GM18873 (cell line): ENCODE measurements around the gene L2HGDH.
A peak's percentile ranks its signal among the peaks of the same experiment; 100 is the strongest.
"Not testable (repeated sequence)": the region's sequence is repeated elsewhere in the genome, so short reads cannot be mapped to it uniquely, and the experiment has no call there.

Source experiments
- ATAC-seq: cut with Tn5 transposase; IDR thresholded peaks from one replicate; pipeline ENCODE4 v1.9.1; 2021; ENCODE audit warnings: mild to moderate bottlenecking, moderate library complexity, moderate number of reproducible peaks; ENCODE audit not compliant: unreplicated experiment, low FRiP score

L2HGDH gene

DNA sequence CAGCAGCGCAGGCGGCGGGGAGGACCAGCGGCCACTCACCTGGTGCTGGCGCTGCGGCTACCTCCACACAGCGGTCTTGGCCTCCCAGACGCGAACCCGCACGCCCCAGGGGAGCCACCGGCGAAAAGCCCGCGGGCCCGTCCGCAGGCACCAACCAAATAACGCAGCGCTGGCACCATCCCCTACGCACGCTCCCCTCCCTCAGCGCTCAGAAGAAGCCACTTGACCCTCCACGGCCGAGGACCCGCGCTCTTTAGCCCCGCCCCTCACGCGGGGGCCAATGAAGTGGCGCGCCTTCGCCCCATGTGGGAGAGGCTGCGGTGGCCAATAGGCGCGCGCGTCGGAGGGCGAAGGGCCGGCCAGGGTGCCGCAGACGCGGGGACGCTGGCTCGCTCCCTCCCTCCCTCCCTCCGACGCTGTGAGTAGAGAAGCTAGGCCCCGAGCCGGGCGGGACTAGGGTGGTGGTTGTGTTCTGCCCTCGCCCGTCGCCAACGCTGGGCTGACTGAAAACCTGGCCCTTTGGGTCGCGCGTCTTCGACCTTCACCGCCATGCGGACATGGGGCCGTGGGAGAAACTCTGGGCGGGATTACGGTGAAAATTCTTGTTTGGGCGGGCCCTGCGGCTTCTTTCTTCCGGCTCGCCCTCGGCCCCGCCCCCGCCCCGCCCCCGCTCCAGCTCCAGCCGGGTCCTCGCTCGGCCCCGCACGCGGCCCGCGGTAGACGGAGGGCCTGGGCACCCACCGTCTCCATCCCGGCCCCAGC lies at the start of gene L2HGDH, which contains the start of gene DMAC2L:
L2HGDH (minus strand) TSS at position 258 of the 762 bp plus-strand sequence; CDS start at position 179, 79 bp downstream.
DMAC2L (plus strand) TSS at position 353 of the 762 bp plus-strand sequence. CDS start 9,164 bp downstream, outside the sequence.
- peak; percentile 85 for ATAC-seq

DNA sequence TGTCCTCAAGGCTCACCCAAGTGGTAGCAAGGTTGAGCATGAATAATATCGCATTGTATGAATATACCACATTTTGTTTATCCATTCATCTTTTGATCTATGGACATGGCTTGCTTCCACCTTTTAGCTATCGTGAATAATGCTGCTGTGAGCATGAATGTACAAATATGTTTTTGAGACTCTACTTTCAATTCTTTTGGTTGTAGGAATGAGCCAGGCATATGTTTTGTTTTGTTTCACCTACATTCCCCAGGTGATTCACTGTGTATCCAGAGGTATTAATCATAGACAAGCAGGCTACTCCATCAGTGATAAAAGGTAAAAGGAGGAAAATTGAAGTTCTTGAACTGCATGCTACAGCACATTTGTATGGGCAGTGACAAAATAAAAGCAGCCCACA lies 48.8 kb upstream of the L2HGDH start:
- no peak for ATAC-seq

DNA sequence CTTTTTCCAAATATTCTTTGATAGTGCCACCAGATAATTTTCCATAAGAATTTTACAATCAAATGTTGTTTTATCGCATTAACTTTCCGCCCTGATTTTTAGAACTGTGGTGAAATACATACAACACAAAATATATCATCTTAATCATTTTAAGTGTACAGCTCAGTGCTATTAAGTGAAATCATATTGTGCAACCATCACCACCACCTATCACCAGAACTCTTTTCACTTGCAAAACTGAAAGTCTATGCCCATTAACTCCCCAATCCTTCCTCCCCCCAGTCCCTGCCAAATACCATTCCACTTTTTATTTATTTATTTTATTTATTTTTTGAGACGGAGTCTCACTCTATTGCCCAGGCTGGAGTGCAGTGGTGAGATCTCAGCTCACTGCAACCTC lies 48.1 kb upstream of the L2HGDH start:
- ATAC-seq: no peak

DNA sequence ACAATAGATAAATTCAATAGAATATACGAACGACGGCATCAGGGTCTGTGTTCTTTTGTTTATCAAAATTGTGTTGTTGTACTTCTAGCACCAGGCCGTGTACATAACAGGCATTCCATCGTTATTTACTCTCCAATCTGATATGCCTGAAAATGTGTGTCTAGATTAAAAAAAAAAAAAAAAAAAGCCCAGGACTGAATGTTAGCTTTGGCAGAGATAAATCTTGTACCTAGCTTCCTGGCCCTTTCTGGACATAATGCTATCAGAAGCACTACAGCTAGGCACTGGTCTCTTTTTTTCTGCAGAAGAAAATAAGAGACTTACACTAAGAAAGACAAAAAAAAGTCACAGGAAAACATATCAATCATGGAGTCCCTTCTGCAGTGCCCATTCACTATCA lies 47.6 kb upstream of the L2HGDH start:
- ATAC-seq: no peak

DNA sequence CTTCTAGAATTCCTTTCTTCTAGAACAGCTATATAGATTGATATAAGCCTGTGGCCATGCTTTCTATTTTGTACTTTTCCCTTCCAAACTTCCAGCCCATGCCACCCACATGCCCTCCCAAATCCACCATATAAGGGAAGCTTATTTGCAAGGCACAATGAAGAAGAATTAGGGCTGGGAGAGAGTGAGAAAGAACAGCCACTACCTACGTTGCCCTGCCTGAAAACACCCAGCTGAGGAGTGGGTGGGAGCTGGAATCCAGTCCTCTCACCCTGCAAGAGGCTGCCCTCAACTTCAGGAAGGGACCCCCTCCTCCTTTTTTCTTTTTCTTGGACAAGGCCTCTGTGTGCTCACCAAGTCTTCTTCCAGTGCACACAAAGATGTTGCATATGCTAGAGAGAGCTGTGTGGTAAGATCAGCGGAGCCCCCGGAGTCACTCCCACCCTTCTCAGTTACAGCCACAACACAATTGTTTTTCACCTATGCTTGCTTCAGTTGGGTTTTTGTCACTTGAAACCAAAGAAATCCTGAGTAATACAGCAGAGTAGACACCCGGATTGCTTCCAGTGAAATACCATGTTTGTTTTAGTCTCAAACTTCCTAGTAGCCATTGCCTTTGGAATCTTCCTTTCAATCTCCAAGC lies 45.8 kb upstream of the L2HGDH start:
- ATAC-seq: no peak

DNA sequence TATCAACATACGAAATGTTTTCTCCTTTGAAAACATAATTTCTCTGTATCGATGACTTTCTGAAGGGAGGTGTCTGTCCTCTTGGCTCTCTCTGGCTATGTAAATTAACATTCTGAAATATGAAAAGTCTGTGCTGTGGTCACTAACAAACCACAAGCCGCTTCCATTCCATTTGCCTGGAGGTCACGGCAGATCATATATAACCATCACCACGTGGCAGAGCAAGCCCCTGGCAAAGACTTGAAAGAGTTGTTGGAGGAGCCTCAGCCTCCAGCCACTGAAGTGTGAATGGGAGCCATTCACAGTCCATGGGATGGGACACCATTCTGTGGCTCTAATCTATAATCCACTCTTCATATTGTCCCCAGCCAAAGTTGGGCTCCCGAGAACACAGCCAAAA lies 45.1 kb upstream of the L2HGDH start:
- no peak for ATAC-seq

DNA sequence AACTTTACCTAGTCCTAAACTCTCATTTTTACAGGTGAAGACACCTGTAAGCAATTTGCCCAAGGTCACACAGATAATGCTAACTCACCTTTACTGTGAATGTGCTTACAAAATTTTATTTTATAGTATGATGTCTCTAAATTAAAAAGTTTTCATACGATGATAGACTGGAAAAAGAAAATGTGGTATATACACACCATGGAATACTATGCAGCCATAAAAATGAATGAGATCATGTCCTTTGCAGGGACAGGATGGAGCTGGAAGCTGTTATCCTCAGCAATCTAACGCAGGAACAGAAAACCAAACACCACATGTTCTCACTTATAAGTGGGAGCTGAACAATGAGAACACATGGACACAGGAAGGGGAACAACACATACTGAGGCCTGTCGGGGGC lies 44.3 kb upstream of the L2HGDH start:
- ATAC-seq: not testable (repeated sequence)

DNA sequence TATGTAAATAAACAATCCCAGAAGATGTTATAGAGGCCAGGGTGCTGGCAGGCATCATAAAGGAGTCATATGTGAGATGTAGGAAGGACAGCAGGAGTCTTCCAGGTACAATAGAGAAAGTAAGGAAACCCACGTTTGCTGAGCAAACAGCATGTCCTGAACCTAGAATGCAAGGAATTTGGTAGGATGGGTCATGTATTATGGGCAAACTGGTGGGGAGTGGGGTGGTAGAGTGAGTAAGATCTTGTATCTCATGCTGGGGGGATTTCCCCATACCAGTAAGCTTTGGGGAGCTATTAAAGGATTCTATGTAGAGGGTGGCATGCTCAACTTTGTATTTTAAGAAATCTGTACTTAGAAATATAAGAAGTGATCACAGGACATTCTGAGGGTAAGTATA lies 43.7 kb upstream of the L2HGDH start:
- ATAC-seq: no peak

DNA sequence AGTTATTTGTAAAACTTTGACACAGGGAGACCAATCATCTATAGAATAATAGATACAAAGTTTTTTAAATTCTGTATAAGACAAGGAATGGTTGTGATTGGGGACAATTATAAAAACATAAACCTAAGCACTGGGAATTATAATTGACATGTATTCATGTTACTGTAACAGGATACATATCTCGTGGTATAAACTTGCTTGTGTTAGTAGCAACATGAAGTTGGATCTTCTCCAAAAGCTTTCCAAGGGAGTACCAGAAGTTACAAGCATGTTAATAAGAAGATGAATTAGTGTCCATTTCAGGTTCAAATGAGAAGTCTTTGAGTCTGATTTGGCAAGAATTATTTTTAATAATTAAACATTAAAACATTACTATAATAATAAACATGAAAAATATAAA lies 42.5 kb upstream of the L2HGDH start:
- ATAC-seq: no peak

DNA sequence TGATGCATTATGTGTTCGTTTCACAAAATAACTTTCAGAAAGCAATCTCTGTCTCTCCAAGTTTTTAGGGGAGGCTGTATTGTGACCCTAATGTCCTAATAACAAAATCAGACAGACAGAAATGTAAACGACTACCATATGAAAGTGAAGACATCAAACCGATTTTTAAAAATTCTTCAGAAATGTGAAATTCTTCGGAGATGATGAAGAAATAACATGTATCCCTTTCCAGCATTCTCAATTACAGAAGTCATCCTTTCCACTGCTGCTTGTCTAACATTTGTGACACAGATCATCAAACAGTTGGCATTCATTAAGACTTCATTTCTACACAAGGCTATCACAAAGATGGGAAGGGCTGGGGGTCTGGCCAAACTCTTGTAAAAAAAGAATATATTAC lies 41.1 kb upstream of the L2HGDH start:
- no peak for ATAC-seq

DNA sequence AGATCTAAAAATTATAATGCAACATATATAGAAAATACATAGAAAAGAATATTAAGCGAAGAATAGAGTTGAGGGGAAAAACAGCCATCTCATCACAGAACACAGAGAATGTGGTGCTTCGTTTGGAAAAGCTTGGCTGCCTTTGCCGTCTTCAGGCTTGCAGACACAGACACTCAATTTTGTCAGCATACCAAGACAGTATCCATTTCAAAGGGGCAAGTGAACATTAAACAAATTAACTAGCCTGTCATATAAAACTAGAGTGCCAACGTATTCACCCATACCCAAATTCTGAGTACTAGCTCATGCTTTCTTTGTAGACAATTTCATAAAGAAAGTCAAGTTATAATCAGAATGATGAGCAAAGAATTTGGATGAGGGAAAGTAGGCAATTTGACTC lies 40.6 kb upstream of the L2HGDH start:
- ATAC-seq: no peak

DNA sequence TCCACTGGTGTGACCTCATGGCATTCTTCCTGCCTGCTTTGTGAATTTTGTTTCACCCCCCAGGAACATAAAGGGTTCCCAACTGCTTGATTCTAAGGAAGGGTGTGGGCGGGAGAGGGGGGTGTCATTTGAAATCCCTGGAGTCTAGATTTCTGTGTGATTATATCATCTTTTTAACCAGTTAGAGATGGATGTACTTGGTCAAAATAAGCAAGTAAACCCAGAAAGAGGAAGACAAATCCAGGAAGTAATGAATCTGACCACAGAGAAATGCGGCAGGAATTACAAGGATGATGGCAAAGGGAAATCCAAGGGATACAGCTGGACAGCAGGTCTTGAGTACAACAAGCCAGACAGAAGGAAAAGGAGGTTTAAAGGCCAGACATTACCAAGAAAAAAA lies 38.9 kb upstream of the L2HGDH start:
- no peak for ATAC-seq

DNA sequence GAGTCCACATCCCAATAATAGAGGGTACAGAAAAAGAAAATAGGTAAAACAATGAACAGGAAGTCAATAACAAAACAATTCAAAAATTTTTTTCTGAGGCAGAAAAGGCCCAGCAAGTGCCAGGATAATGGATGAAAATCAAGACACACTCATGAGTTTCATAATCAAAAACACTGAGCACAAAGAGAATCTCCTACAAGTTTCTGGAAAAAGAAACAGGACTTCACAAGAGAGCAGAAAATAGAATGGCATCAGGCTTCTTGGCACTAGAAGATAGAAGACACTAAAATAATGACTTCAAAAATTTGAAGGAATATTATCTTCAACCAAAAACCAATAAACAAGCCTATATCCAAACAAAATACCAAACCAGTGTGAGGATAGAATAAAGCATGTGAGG lies 36.9 kb upstream of the L2HGDH start:
- ATAC-seq: no peak

DNA sequence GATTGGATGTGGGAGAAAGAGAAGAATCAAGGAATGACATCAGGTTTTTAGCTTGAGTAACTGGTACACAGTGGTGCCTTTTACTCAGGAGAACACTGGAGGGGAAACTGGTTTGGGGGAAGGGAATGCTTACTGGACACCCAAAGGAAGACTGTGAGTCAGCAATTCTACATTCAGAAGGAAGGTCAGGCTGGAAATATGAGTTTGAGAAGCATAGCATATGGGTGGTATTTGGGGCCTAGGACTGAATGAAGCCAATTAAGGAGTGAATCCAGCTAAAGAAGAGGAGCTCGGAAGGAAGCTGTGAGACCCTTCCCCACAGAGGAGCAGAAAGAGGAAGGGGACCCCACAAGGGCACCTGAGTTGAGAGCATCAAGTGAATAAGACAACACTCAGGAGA lies 35.5 kb upstream of the L2HGDH start:
- ATAC-seq: no peak

DNA sequence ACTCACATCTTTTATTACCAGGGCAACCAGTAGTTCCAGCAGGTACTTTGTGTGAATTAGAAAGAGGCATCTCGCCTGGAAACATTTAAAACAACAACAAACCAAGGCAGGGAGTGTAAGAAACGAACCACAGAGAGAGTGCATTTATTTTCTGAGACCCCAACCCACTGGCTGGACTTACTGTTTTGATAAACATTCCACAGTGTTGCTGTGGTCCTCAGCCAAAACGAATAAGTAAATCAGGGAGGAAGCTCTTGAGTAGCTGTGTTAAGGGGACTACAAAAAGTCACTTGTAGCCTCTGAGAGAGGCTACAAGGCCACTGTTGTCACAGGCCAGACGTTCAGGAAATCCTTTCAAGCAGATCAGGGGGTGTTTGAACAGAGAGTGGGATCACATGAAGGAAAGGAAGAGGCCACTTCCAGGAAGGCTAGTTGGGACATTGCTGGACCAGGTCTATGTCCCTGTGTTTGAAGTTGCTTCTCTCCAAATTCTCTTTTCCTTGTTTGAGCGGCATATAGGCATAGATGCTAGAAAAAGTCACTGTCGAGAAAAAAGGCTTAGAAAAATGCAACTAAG lies 33.9 kb upstream of the L2HGDH start:
- ATAC-seq: no peak

DNA sequence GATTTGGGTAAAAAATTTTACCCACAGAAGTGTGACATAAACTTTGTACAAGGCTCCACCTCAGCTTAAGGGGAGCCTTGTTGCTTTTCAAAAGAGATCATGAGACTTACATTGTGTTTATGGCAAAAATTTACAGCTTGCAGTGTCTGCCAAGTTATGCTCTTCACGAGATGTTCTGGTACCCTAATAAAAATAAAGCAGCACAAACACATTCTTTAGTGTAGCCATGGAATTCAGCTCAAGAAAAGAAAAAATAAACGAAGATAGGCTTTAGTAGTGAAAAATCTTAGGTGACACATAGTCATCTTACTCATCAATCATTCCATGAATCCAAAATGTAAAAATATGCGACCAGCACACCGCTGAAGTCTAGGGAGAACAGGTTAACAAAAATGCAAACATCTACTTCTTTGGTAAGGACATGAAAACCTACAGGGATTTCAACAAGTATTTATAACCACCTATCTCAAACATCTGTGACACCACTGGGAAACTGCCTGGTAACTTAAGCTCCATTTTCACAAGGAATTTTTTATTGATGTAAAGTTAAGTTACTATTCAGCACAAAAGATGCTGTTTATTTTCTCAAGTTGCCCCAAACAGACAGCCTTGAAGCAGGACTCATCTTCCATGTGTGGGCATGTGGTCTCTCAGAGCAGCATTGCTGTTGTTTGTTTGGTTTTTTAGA lies 33.0 kb upstream of the L2HGDH start:
- ATAC-seq: no peak

DNA sequence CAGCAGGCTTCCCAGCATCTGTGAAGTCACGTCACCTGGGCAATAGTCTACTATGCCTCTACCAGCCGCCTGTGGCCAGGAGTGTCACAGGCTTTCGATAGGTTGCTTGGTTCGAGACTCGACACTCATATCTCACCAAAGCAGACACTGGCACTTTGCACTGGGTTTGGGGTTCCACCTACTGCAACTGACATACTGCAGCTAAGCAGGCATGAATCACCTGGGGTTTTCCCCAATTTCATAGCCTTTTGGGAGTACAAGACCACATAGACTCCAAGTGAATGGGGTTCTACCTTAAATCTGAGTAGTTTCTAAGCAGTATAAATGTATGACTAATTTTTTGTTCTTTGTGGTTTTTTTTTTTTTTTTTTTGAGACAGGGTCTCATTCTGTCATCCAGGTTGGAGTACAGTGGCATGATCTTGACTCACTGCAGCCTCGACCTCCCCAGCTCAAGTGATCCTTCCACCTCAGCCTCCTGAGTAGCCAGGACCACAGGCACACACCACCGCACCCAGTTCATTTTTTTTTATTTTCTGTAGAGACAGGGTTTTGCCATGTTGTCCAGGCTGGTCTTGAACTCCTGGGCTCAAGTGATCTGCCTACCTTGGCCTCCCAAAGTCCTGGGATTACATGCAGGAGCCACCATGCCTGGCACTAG lies 32.2 kb upstream of the L2HGDH start:
- ATAC-seq: peak; percentile 54

DNA sequence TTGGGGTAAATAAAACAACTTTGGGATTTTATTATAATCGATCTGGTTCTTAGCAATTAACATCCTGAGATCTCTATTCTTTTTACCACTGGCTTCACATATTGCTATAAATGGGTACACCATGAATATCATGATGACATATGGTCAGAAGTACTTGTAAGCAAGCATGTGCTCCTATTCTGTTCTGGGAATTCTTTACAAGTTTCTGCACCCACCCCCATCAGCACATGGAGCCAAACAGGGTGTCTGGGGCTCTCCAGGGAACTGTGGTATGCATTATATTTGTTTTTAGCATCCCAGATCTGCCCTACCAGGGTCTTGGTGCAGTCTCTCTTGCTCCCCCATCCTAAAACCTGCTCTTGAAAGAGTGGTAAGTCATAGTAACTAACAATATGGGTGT lies 31.4 kb upstream of the L2HGDH start:
- ATAC-seq: no peak

DNA sequence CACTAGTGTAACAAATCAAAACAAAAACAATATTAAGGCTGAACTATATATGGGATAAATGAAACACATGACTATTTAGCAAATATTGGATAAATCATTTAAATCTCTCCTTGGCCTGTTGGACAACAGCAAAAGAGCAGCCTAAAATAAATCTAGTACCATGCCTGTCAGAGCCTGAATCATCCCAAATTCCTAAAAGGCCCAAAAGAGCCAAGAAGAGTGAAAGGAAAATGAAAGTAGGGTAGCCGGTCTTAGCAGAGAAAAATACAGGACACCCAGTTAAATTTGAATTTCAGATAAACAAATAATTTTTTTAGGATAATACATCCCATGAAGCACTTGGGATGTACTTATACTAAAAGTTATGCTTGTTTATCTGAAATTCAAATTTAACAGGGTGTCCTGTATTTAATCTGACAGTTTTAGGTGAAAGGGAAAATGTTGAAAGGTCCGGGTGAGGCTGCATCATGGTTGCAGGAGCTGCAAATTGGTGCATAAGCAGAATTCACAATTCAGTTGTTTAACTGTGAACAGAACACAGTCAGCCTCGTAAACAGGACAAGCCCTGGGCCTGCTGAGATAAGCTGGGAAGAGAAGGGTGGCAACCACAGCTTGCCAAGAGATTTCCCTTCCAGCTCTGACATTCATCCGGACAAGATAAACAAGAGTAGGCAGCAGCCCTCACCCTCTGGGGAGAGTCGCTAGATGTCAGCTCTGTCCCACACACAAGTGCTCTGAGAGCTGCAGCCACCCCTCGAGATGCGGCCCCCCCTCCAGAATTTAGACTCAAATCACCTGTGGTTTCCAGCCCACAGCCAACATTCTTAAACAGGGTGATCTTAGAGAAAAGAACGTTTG lies 30.4 kb upstream of the L2HGDH start:
- ATAC-seq: no peak

DNA sequence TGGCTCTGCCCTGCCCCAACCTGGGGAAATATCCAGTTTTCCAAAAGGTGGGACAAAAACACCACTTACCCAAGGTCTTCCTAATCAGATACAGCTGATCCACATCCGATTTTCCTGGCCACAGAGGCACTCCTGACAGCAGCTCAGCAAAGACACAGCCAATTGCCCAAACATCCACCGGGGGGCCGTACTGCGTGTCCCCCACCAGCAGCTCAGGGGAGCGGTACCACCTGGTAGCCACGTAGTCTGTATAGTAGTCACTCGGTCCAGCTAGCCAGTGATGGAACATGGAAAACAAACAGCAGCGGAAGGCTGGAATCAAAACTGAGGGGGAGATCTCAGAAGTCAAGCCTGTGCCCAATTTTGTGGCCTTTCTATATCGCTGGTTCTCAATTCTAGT lies 28.9 kb upstream of the L2HGDH start:
- no peak for ATAC-seq
